ENCODE measurements around the gene DIO3. TPM values are rescaled to one million over a fixed set of nuclear protein-coding genes. Genes with fewer than 3 reads are reported as not detected.

DIO3 gene
- total and polyA plus RNA-seq, 2 experiments from 2014 or later, result 18.4 to 51.1 TPM

DNA sequence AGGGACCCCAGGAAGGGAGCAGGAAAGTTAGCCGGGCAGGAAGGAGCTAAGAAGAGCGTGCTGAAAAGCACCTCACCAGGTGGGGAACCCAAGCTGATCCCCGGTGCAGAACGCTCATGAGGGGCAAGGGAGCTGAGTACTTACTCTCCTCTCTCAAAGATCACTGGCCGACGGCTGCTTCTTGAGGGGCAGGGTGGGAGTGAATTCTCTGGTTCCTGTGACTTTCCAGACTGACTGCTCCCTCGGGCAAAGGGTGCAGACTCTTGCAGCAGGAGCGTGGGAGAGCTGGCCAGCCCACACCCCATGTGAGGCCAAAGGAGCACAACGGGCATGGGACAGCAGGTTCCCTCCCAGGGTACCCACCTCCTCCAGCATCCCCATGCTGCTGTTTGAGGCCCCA, 44.9 kb upstream of the DIO3 start:
- no peak overlapping the region for H3K4me2 ChIP-seq
- H3K79me2 ChIP-seq, result no peaks in the 10 kb centered on the region
- DNase-seq (ENCODE audit: low spot score), result no peak
- WGBS (ENCODE audit: low lambda C conversion rate, missing lambda C conversion rate), result 95% methylated on average over 9 of the region's 9 CpGs
- H3K9me2 ChIP-seq (replicated peaks; ENCODE audit: insufficient read depth), result no peaks in the 10 kb centered on the region
- no peaks in the 10 kb centered on the region for H4K20me1 ChIP-seq (ENCODE audit: insufficient read depth, poor library complexity, severe bottlenecking)
- no peak overlapping the region for H2AFZ ChIP-seq
- no peak for TF ChIP-seq EZH2phosphoT487 (IDR thresholded peaks at IDR 0.05; ENCODE audit: low read depth, severe bottlenecking, unreplicated experiment)
- TF ChIP-seq, protein P1, sequence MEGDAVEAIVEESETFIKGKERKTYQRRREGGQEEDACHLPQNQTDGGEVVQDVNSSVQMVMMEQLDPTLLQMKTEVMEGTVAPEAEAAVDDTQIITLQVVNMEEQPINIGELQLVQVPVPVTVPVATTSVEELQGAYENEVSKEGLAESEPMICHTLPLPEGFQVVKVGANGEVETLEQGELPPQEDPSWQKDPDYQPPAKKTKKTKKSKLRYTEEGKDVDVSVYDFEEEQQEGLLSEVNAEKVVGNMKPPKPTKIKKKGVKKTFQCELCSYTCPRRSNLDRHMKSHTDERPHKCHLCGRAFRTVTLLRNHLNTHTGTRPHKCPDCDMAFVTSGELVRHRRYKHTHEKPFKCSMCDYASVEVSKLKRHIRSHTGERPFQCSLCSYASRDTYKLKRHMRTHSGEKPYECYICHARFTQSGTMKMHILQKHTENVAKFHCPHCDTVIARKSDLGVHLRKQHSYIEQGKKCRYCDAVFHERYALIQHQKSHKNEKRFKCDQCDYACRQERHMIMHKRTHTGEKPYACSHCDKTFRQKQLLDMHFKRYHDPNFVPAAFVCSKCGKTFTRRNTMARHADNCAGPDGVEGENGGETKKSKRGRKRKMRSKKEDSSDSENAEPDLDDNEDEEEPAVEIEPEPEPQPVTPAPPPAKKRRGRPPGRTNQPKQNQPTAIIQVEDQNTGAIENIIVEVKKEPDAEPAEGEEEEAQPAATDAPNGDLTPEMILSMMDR (IDR thresholded peaks at IDR 0.05; ENCODE audit: poor library complexity), result no peak
- TF ChIP-seq EZH2 (IDR thresholded peaks at IDR 0.05; ENCODE audit: borderline replicate concordance), result no peak
- no peak overlapping the region for H3K27ac ChIP-seq
- H3K4me3 ChIP-seq, result no peak overlapping the region
- H3K27me3 ChIP-seq, result no peaks in the 10 kb centered on the region
- no peaks in the 10 kb centered on the region for H3K9me3 ChIP-seq (ENCODE audit: low read depth)
- no peaks in the 10 kb centered on the region for H3K36me3 ChIP-seq (replicated peaks; ENCODE audit: insufficient read depth, low read depth)
- no peaks in the 10 kb centered on the region for H3K4me1 ChIP-seq (ENCODE audit: insufficient read depth)

DNA sequence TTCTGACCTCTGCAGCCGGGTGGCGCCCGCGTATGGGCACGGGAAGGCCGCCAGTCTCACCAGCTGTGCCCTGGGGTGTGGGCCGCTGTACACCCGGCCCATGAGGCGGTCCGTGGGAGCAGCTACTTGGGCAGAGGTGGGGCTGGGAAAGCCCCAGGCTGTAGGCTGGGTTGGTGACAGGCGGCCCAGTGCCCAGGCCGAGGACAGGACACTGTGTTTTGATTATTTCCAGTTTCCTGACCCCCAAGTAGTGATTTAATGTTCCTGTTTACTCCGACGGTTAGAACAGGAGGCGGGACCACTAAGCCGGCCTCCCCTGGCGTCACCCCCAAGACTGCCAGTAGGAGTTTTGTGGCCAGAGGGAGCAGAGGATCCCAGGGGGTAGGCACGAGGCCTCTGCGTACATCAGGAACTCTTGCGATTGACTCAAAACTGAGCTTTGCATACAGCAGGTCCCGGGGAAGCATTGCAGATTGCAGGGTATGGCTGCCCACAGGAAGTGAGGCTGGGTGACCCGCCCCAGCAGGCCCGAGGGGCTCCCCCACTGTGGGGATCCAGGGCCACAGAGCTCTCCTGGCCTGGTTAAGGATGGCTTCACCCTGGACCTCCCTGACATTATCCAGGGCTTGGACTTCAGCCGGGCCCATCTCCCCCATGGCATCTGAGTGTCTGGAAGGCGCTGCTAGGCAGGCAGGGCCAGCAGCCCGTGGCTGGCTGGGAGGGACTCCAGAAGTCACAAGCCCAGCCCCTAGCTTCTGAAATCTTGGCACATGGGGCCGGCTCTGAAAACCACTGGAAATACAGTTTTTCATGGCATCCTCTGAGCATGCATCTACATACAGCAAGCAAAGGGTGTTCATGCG, 42.5 kb upstream of the DIO3 start:
- H3K36me3 ChIP-seq (replicated peaks; ENCODE audit: insufficient read depth, low read depth), result no peaks in the 10 kb centered on the region
- no peaks in the 10 kb centered on the region for H3K27me3 ChIP-seq
- no peaks in the 10 kb centered on the region for H3K9me3 ChIP-seq (ENCODE audit: low read depth)
- H3K27ac ChIP-seq, result no peak overlapping the region
- H3K9me2 ChIP-seq (replicated peaks; ENCODE audit: insufficient read depth), result no peaks in the 10 kb centered on the region
- no peaks in the 10 kb centered on the region for H4K20me1 ChIP-seq (ENCODE audit: insufficient read depth, poor library complexity, severe bottlenecking)
- no peak overlapping the region for H3K4me3 ChIP-seq
- 80% methylated on average over 28 of the region's 28 CpGs for WGBS (ENCODE audit: low lambda C conversion rate, missing lambda C conversion rate)
- no peak overlapping the region for H3K4me2 ChIP-seq
- H2AFZ ChIP-seq, result no peak overlapping the region
- DNase-seq (ENCODE audit: low spot score), result no peak
- no peaks in the 10 kb centered on the region for H3K79me2 ChIP-seq
- no peaks in the 10 kb centered on the region for H3K4me1 ChIP-seq (ENCODE audit: insufficient read depth)
- TF ChIP-seq EZH2phosphoT487 (IDR thresholded peaks at IDR 0.05; ENCODE audit: low read depth, severe bottlenecking, unreplicated experiment), result no peak
- TF ChIP-seq EZH2 (IDR thresholded peaks at IDR 0.05; ENCODE audit: borderline replicate concordance), result no peak
- TF ChIP-seq, protein P1 (IDR thresholded peaks at IDR 0.05; ENCODE audit: poor library complexity), result no peak

DNA sequence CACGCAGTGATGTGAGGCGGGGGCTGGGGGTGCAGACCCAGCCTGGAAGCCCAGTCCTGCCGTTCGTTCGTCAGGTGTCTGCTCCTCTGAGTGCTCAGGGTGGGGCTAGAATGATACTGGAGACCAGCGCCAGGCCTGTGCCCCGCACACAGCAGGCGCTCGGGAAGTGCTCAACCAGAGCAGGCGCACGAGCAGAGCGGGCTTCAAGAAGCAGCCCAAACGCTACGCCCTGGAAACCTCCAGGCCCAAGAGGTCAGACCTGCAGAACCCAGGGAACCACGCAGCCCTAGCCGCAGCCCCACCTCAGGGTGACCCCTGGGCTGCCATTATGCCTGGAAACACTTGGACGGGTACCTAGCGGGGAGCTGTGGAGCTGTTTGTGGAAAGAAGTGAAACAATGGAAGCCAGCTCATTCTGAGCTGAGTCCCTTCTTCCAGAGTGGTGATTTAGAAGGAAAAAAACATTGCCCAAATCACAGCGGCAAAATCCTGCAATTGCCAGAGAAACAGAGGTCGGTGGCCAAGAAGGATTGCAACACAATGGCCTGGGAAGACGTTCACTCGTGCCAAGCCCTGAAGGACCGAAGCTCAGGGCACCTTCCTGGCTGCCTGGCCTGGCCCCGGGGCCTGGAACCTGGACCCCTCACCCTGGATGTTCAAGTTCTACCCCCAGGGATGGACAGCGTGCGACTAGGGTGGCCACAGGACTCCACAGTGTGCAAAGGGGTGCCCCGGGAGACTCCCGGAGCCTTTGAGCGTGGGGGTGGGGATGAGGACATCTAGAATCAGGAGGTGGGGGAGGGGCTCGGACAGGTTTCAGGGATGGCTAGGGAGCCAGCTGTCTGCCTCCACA, 40.4 kb upstream of the DIO3 start:
- Histone ChIP-seq H3K36me3 (replicated peaks; ENCODE audit: insufficient read depth, low read depth) (no peaks in the 10 kb centered on the region), H3K4me3 (no peak overlapping the region), H3K4me2 (no peak overlapping the region), H2AFZ (no peak overlapping the region), H4K20me1 (ENCODE audit: insufficient read depth, poor library complexity, severe bottlenecking) (no peaks in the 10 kb centered on the region), H3K27ac (no peak overlapping the region), H3K9me2 (replicated peaks; ENCODE audit: insufficient read depth) (no peaks in the 10 kb centered on the region), H3K9me3 (ENCODE audit: low read depth) (no peaks in the 10 kb centered on the region), H3K4me1 (ENCODE audit: insufficient read depth) (no peaks in the 10 kb centered on the region), H3K27me3 (no peaks in the 10 kb centered on the region), H3K79me2 (no peaks in the 10 kb centered on the region)
- no peak for DNase-seq (ENCODE audit: low spot score)
- TF ChIP-seq, protein P1 (IDR thresholded peaks at IDR 0.05; ENCODE audit: poor library complexity), result no peak
- TF ChIP-seq EZH2phosphoT487 (IDR thresholded peaks at IDR 0.05; ENCODE audit: low read depth, severe bottlenecking, unreplicated experiment), result no peak
- TF ChIP-seq EZH2 (IDR thresholded peaks at IDR 0.05; ENCODE audit: borderline replicate concordance), result no peak
- 94% methylated on average over 27 of the region's 30 CpGs for WGBS (ENCODE audit: low lambda C conversion rate, missing lambda C conversion rate)
